ENCODE data around the gene MPPE1.

Gene MPPE1

GRCh38 chr18:11845654-11846053 is 62.5 kb downstream of the MPPE1 start:
- H3K4me3 ChIP-seq (ENCODE audit: low read depth, low read length) = no peak overlapping the region
- no peak for DNase-seq (ENCODE audit: low read depth)
- no peak for TF ChIP-seq CTCF (conservative IDR thresholded peaks at IDR 0.05; ENCODE audit: low read depth, low read length)

GRCh38 chr18:11844436-11844835 is 63.7 kb downstream of the MPPE1 start:
- no peak for TF ChIP-seq CTCF (conservative IDR thresholded peaks at IDR 0.05; ENCODE audit: low read depth, low read length)
- H3K4me3 ChIP-seq (ENCODE audit: low read depth, low read length) = no peak overlapping the region
- DNase-seq (ENCODE audit: low read depth) = no peak

- TF ChIP-seq CTCF (conservative IDR thresholded peaks at IDR 0.05; ENCODE audit: low read depth, low read length) = no peak
- no peak for DNase-seq (ENCODE audit: low read depth)
- no peak overlapping the region for H3K4me3 ChIP-seq (ENCODE audit: low read depth, low read length)
Measured at GRCh38 chr18:11842562-11842961, 65.6 kb downstream of the MPPE1 start.

- DNase-seq (ENCODE audit: low read depth) = no peak
- no peak overlapping the region for H3K4me3 ChIP-seq (ENCODE audit: low read depth, low read length)
- TF ChIP-seq CTCF (conservative IDR thresholded peaks at IDR 0.05; ENCODE audit: low read depth, low read length) = no peak
Measured at GRCh38 chr18:11840493-11840892, 67.6 kb downstream of the MPPE1 start.

- no peak overlapping the region for H3K4me3 ChIP-seq (ENCODE audit: low read depth, low read length)
- no peak for TF ChIP-seq CTCF (conservative IDR thresholded peaks at IDR 0.05; ENCODE audit: low read depth, low read length)
- DNase-seq (ENCODE audit: low read depth) = no peak
Measured at GRCh38 chr18:11839556-11839955, 68.6 kb downstream of the MPPE1 start.

GRCh38 chr18:11834772-11835171 is 73.3 kb downstream of the MPPE1 start:
- DNase-seq (ENCODE audit: low read depth) = no peak
- no peak for TF ChIP-seq CTCF (conservative IDR thresholded peaks at IDR 0.05; ENCODE audit: low read depth, low read length)
- H3K4me3 ChIP-seq (ENCODE audit: low read depth, low read length) = no peak overlapping the region
